Vagina (tissue), 2 donors: ENCODE data around the gene RILP.

Experiments used
- CTCF ChIP-seq, 3 experiments: fragments of 450-650 bp in 2 of 3; fragments of 200-600 bp in 1 of 3; sonication (generic) in 1 of 3; IDR thresholded peaks; one replicate each; pipeline ENCODE4 v1.5.1; 2017 to 2019; ENCODE audit warnings: antibody characterized with exemption in 3 of 3, mild to moderate bottlenecking in 2 of 3, moderate library complexity in 2 of 3
- POLR2AphosphoS5 ChIP-seq, 2 donors: sonication (generic); formaldehyde crosslinking; IDR thresholded peaks; one replicate each; pipeline ENCODE4 v1.9.0; 2017; ENCODE audit warnings: antibody characterized with exemption in 2 of 2, mild to moderate bottlenecking in 2 of 2, low read depth in 1 of 2; ENCODE audit not compliant: insufficient read depth in 1 of 2

DNA sequence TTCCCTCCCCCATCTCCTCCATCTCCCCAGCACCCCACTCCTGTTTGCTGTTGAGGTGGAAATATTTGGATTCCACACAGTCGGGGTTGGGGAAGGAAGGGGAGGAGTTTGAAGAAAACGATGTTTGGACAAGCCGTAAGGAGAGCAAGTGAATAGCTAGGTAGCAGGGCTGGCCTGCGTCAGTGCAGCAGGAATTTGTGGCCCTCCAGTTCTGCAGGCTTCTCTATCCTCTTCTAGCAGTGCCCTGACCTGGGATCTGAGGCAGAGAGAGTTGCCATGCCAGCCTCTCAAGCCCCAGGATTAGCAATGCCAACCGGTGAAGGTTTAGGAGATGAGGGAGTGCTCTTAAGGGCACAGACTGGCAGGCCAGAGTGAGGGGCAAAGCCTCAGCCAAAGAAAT lies 48.0 kb upstream of the RILP start:
- TF ChIP-seq CTCF (IDR thresholded peaks at IDR 0.05) (no peak), POLR2AphosphoS5 (IDR thresholded peaks at IDR 0.05; ENCODE audit: insufficient read depth in 1 of 2, low read depth in 1 of 2) (no peak)
